Endothelial cell (in vitro differentiated cells): Measurements from ENCODE around the gene NBEA. TPM values are rescaled to one million over a fixed set of nuclear protein-coding genes. Genes with fewer than 3 reads are reported as not detected.

Experiments
- DNase-seq: peaks from one replicate; pipeline ENCODE4 v3.0.0; 2021; ENCODE audit warnings: low spot score
- H3K27ac Mint-ChIP-seq: one replicate; pipeline ENCODE4 v1.8.0; 2021; ENCODE audit warnings: mixed read lengths, inconsistent platforms; ENCODE audit not compliant: unreplicated experiment
- H3K27me3 Mint-ChIP-seq: one replicate; pipeline ENCODE4 v1.8.0; 2021; ENCODE audit warnings: mild to moderate bottlenecking, moderate library complexity, mixed read lengths, inconsistent platforms; ENCODE audit not compliant: unreplicated experiment
- H3K36me3 Mint-ChIP-seq: one replicate; pipeline ENCODE4 v1.8.0; 2021; ENCODE audit warnings: mild to moderate bottlenecking, low read depth, mixed read lengths, inconsistent platforms; ENCODE audit not compliant: unreplicated experiment
- H3K4me1 Mint-ChIP-seq: one replicate; pipeline ENCODE4 v1.8.0; 2021; ENCODE audit warnings: mild to moderate bottlenecking, mixed read lengths, inconsistent platforms; ENCODE audit not compliant: unreplicated experiment
- H3K4me3 Mint-ChIP-seq: one replicate; pipeline ENCODE4 v1.8.0; 2021; ENCODE audit warnings: mild to moderate bottlenecking, mixed read lengths, inconsistent platforms; ENCODE audit not compliant: unreplicated experiment
- H3K9me3 Mint-ChIP-seq: one replicate; pipeline ENCODE4 v1.8.0; 2021; ENCODE audit warnings: mixed read lengths, inconsistent platforms; ENCODE audit not compliant: unreplicated experiment
- CTCF ChIP-seq: fragments of 200-600 bp; sonication (generic); IDR thresholded peaks from one replicate; pipeline ENCODE4 v1.5.0; 2021; ENCODE audit warnings: antibody characterized with exemption; ENCODE audit not compliant: unreplicated experiment
- total RNA-seq: library from RNA; stranded (reverse); fragmentation: NEBNext Ultra II Directional; extraction: Animal tissue kit (Norgen Biotek cat#: 25700); gene quantifications from one replicate; pipeline ENCODE4 v1.2.1, GENCODE V29; 2021; ENCODE audit not compliant: unreplicated experiment

The NBEA gene
- total RNA-seq, 1 donor from 2014 or later: 11.7 TPM

DNA sequence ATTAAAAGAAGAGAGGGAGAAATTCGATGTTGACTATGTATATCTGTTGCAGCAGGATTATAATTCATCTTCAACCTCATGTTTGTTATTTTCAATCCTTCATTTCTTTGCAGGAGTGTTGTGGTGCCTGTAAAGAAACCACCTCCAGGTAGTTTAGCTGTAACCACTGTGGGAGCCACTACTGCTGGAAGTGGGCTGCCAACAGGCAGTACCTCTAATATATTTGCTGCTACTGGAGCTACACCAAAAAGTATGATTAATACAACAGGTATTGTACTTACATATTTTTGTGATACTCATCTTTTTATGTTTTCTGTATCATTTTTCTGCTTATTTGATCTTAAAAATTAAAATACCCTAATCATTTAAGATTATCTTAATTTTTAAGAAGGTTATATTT is 266.5 kb downstream of the NBEA start:
- Mint-ChIP-seq H3K36me3 (no peaks in the 10 kb centered on the region), H3K4me1 (no peaks in the 10 kb centered on the region), H3K27me3 (no peaks in the 10 kb centered on the region), H3K27ac (no peak overlapping the region), H3K4me3 (no peak overlapping the region), H3K9me3 (no peaks in the 10 kb centered on the region)
- no peak for DNase-seq
- TF ChIP-seq CTCF: no peak

- Mint-ChIP-seq H3K36me3 (no peaks in the 10 kb centered on the region), H3K4me1 (no peaks in the 10 kb centered on the region), H3K27me3 (no peaks in the 10 kb centered on the region), H3K9me3 (no peaks in the 10 kb centered on the region), H3K27ac (no peak overlapping the region), H3K4me3 (no peak overlapping the region)
- DNase-seq: no peak
- no peak for TF ChIP-seq CTCF
Observed at GRCh38 chr13:35210261-35210660, 268.2 kb downstream of the NBEA start.

GRCh38 chr13:35211949-35212348 is 269.9 kb downstream of the NBEA start:
- Mint-ChIP-seq H3K36me3 (no peaks in the 10 kb centered on the region), H3K9me3 (no peaks in the 10 kb centered on the region), H3K4me3 (no peak overlapping the region), H3K27ac (no peak overlapping the region), H3K4me1 (no peaks in the 10 kb centered on the region), H3K27me3 (no peaks in the 10 kb centered on the region)
- TF ChIP-seq CTCF: no peak
- DNase-seq: no peak

DNA sequence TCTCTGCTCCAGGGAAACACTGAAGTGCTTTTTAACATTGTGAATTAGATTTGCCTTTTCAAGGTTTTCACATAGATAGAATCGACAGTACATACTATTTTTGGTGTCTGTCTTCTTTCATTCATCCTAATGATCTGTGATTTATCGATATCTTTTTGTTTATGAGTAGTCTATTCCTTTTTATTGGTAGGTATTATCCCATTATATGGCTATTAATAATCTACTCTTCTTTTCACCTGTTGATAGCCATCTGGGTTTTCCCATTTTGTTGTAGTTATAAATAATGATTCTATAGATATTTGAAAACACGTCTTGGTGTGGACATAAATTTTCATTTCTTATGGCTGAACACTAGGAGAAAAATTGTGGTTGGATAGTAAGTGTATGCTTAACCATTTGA is 271.8 kb downstream of the NBEA start:
- Mint-ChIP-seq H3K4me1 (peaks cover 3% of the 10 kb centered on the region), H3K27ac (no peak overlapping the region), H3K27me3 (no peaks in the 10 kb centered on the region), H3K36me3 (no peaks in the 10 kb centered on the region), H3K4me3 (no peak overlapping the region), H3K9me3 (no peaks in the 10 kb centered on the region)
- no peak for TF ChIP-seq CTCF
- DNase-seq: no peak

DNA sequence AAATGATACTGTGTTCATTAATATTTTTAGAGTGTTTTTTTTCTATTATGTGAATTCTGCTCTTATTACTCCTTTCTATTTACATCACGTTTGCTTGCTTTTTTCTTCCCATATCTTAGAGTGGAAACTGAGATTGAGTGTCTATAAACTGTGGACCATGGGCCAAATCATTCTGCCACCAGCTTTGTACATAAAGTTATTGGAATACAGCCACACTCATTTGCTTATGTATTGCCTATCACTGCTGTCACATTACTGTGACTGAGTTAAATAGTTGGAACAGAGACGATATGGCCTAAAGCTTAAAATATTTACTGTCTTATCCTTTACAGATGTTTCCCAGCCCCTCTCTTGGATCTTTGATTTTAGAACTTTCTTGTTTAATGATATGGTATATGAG is 274.1 kb downstream of the NBEA start:
- no peak overlapping the region for H3K4me3 Mint-ChIP-seq
- H3K36me3 Mint-ChIP-seq: no peaks in the 10 kb centered on the region
- no peaks in the 10 kb centered on the region for H3K9me3 Mint-ChIP-seq
- H3K4me1 Mint-ChIP-seq: peaks cover 10% of the 10 kb centered on the region
- DNase-seq: no peak
- H3K27me3 Mint-ChIP-seq: no peaks in the 10 kb centered on the region
- TF ChIP-seq CTCF: no peak
- H3K27ac Mint-ChIP-seq: no peak overlapping the region
